Measurements from ENCODE around the gene UBAP2.

GRCh38 chr9:34072410-34072809 lies 23.7 kb upstream of the UBAP2 start:
- TF ChIP-seq CTCF (optimal IDR thresholded peaks at IDR 0.05 in 1 of 3, IDR thresholded peaks at IDR 0.05 in 1 of 3, conservative IDR thresholded peaks at IDR 0.05 in 1 of 3; ENCODE audit: extremely low read depth in 1 of 3, insufficient read depth in 2 of 3, low read length in 3 of 3) (no peak), EZH2 (IDR thresholded peaks at IDR 0.05; ENCODE audit: low read length) (no peak)
